C4-2B (cell line): ENCODE results near the gene RALGPS2.

Experiments
- H3K27ac ChIP-seq: fragments of 450-650 bp; 2 replicates; pipeline ENCODE4 v1.5.1; 2017
- ZFX ChIP-seq: fragments of 450-650 bp; IDR thresholded peaks from 2 replicates; pipeline ENCODE4 v1.6.1; 2017
- TF ChIP-seq, protein P1 (sequence below): fragments of 450-650 bp; conservative IDR thresholded peaks from 2 replicates; pipeline ENCODE4 v1.5.1; 2017; ENCODE audit warnings: mild to moderate bottlenecking

Gene RALGPS2

DNA sequence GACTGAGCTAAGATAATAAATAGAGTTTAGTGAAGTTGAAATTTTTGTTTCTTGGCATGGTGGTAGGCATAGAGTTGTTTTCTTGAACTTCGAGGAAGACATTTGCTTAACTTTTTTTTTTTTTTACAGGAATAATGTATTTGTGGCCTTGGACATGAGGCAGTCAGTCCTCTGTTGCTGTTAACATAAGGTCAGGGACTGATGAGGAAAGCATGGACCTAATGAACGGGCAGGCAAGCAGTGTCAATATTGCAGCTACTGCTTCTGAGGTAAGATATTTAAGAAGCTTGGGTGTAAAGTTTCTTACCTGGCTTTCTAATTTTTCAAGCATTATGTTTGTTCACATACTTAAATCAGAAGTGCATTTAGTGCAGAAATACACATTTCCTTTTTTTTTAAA is 51.5 kb downstream of the RALGPS2 start:
- TF ChIP-seq, protein P1, sequence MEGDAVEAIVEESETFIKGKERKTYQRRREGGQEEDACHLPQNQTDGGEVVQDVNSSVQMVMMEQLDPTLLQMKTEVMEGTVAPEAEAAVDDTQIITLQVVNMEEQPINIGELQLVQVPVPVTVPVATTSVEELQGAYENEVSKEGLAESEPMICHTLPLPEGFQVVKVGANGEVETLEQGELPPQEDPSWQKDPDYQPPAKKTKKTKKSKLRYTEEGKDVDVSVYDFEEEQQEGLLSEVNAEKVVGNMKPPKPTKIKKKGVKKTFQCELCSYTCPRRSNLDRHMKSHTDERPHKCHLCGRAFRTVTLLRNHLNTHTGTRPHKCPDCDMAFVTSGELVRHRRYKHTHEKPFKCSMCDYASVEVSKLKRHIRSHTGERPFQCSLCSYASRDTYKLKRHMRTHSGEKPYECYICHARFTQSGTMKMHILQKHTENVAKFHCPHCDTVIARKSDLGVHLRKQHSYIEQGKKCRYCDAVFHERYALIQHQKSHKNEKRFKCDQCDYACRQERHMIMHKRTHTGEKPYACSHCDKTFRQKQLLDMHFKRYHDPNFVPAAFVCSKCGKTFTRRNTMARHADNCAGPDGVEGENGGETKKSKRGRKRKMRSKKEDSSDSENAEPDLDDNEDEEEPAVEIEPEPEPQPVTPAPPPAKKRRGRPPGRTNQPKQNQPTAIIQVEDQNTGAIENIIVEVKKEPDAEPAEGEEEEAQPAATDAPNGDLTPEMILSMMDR: no peak
- no peak for TF ChIP-seq ZFX

DNA sequence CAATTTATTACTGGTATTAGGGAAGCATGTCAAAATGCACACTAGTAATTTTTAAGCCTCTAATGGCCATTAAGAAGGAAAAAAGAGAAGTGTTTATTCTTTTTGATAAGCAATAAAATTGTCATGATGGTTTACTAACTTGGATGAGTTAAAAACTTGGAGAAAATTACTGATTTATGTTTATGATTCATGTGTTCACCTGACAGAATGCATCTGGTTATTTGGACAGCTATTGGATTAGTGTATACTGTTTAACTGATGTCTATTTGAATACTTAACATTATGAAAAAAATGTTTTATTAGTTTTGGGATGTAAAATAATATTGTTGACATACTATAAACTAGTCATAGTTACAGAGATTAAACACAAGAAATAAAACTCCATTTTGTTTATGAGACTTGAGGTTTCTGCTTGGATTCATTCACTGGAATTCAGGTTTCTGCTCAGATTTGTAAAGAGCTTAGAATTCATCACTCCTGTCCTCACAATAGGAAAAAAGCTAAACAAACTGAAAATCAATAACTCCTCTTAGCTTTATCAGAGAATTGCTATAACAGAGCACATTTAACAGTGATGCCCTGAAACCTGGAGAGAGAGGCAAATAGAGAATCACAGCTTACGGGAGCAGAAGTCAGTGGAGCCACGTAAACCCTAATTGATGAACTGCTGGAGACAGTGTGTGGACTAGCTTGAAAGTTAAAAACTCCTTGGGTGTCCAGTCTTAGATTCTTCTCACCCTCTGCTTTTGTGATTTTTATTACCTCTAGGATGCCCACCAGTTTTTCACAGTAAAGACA is 56.7 kb downstream of the RALGPS2 start:
- H3K27ac ChIP-seq: no peak overlapping the region
- TF ChIP-seq, protein P1: no peak
- TF ChIP-seq ZFX: no peak

More for the DNA sequence above, 51.5 kb downstream of the RALGPS2 start:
- no peak overlapping the region for H3K27ac ChIP-seq

DNA sequence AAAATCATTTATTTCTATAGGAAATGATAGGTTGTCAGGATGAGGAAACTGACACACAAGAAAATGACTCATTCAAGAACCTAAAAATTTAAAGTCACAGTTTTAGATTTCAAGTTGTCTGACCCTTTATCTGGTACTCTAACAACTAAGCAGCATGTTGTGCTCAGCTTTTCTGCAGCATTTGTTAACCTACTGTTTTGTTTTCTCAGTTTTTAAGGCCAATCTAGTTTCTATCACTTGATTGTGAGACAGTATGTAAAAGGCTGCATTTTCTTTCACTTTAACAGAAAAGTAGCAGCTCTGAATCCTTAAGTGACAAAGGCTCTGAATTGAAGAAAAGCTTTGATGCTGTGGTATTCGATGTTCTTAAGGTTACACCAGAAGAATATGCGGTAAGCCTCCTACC is 59.1 kb downstream of the RALGPS2 start:
- no peak overlapping the region for H3K27ac ChIP-seq
- TF ChIP-seq, protein P1: no peak
- TF ChIP-seq ZFX: no peak

DNA sequence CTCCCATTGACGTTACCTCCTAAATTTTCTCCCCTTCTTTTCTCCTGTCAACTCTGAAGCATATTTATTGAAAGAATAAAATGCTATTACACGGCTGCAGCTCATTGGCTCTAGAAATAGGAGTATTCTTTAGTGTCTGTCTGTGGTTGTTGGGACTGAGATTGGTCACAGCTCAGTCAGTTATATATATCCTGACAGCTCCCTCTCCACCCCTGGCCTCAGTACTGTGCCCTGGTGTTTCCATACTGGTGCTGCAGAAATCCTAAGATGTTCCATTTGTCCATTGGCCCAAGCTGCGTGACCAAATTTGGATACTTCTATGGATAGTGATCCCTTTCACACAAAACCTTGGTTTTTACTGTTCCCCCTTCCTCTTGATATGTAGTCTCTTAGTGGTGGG is 67.3 kb downstream of the RALGPS2 start:
- H3K27ac ChIP-seq: no peak overlapping the region
- TF ChIP-seq, protein P1: no peak
- no peak for TF ChIP-seq ZFX

DNA sequence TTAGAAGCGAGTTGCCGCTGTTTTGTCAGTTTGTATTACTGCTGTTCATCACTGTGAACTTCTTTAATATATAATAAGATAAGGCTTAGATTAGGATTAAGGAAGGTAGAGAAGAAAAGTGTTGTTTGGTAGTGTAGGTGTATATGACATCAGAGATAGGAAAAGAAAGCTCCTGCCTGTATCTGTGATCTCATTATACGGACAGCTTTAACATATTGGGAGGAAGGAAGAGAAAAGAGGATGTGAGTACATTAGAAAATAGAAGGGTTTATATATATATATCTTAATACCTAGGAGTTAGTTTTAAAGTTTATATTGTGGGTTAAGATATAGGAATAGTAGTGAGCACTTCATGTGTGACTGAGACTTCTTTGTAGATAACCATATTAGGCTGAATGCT is 71.0 kb downstream of the RALGPS2 start:
- TF ChIP-seq, protein P1: no peak
- TF ChIP-seq ZFX: no peak
- H3K27ac ChIP-seq: no peak overlapping the region

DNA sequence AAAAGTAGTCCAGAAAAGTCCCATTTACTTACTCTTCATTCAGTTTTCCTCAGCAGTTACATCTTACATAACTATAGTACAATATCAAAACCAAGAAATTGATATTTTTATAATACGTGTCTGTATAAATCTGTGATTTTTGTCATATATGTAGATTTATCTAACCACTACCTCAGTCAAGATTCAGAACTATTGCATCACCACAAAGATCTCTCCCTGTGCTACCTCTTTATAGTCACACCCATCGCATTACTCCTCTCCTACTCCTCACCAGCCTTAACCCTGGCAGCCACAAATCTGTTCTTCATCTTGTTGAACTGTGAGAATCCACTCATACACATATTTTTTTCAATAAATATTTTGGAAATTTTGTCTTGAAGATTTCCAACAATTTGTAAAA is 72.5 kb downstream of the RALGPS2 start:
- TF ChIP-seq ZFX: no peak
- TF ChIP-seq, protein P1: no peak
- no peak overlapping the region for H3K27ac ChIP-seq

DNA sequence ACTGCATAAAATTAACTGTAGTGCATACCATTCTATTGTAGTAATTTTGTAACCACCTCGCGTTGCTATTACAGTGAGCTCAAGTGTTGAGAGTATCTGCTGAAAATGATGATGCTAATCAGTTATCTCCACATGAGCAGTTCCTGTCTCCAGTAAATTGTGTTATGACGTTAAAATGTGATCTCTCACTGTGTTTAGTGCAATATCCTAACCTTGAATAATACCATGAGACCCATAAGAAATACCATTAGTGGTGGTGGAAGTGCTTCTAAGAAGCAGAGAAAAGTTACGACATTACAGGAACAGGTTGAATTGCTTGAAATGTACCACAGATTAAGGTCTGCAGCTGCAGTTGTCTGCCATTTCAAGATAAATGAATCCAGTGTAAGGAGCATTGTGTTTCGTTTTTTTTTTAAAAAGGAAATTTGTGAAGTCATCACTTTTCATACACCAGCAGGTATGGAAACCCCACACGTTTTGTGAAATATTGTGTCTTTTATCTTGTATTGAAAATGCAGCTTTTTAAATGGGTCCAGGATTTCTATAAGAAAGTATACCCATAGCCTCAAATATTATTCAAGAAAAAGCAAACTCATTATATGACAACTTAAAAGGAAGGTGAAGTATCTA is 73.3 kb downstream of the RALGPS2 start:
- no peak overlapping the region for H3K27ac ChIP-seq
- no peak for TF ChIP-seq ZFX
- TF ChIP-seq, protein P1: no peak
